ENCODE measurements around the gene ALX3.

Gene ALX3

DNA sequence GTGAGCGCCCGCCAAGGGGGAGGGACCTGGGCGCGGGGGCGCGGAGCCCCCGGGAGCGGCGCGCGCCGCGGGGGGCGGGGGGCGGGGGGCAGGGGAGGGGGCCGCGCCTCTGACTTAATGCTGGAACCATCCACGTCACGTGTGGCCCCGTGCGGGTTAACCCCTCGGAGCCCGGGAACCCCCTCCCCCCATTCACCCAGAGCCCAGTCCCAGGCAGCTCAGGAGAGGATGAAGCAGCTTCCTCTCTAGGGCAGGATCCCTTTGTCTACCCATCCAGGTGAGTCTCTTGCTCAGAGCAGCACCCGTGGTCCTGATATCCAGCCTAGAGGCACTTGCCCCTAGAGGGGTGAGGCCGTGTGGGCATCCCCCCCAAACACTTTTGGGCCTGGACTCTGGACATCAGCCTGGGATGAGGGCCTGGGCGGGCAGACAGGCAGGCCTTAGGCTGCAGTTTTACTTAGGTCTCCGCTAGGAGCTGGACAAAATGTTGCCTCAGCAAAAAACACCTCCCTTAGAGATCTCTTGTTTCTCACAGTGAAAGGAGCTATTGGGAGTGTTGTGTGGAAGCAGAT, at the start of gene ALX3:
Gene ALX3, minus strand, starts transcription at position 2 of the 572 bp plus-strand sequence. CDS start 60 bp downstream, outside the sequence.
- H3K4me3 ChIP-seq (ENCODE audit: low read depth, low read length): no peak within 1 kb of the TSS
- TF ChIP-seq, protein P1, sequence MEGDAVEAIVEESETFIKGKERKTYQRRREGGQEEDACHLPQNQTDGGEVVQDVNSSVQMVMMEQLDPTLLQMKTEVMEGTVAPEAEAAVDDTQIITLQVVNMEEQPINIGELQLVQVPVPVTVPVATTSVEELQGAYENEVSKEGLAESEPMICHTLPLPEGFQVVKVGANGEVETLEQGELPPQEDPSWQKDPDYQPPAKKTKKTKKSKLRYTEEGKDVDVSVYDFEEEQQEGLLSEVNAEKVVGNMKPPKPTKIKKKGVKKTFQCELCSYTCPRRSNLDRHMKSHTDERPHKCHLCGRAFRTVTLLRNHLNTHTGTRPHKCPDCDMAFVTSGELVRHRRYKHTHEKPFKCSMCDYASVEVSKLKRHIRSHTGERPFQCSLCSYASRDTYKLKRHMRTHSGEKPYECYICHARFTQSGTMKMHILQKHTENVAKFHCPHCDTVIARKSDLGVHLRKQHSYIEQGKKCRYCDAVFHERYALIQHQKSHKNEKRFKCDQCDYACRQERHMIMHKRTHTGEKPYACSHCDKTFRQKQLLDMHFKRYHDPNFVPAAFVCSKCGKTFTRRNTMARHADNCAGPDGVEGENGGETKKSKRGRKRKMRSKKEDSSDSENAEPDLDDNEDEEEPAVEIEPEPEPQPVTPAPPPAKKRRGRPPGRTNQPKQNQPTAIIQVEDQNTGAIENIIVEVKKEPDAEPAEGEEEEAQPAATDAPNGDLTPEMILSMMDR (IDR thresholded peaks at IDR 0.05; ENCODE audit: borderline replicate concordance, insufficient read depth, low read depth, low read length): no peak

GRCh38 chr1:110119843-110120242, 49.4 kb upstream of the ALX3 start:
- H3K4me3 ChIP-seq (ENCODE audit: low read depth, low read length): no peak overlapping the region
- TF ChIP-seq, protein P1 (IDR thresholded peaks at IDR 0.05; ENCODE audit: borderline replicate concordance, insufficient read depth, low read depth, low read length): no peak

DNA sequence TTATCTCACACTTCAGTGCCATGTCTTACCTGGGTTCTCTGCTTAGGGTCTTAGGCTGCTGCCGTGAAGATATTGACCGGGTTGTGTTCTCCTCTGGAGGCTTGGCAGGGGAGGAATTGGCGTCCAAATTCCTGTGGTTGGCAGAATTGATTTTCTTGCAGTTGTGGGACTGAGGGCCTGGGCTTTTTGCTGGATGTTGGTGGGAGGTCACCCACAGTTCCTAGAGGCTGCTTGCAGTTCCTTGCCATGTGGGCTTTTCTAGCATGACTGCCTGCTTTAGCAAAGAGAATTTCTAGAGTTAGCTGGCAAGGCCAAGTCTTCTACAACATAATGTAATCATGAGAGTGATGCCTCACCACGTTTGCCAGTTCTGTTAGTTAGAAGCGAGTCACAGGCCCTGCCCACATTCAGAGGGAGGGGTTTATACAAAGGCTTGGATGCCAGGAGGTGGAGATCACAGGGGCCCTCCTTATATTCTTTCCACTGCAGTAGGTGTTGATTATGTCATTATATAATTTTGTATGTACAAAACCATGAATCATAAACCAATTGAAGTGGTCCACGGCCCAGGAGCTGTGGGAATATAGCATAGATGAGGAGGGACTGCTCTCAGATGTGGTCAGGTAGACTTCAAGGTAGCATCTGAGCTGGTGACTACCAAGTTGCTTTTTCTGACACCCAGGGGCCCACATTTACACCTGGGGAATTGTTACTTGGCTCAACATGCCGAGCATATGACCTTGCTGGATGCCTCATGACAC, 48.3 kb upstream of the ALX3 start:
- no peak overlapping the region for H3K4me3 ChIP-seq (ENCODE audit: low read depth, low read length)
- TF ChIP-seq, protein P1 (IDR thresholded peaks at IDR 0.05; ENCODE audit: borderline replicate concordance, insufficient read depth, low read depth, low read length): no peak

GRCh38 chr1:110114784-110115183, 44.3 kb upstream of the ALX3 start:
- no peak overlapping the region for H3K4me3 ChIP-seq (ENCODE audit: low read depth, low read length)
- TF ChIP-seq, protein P1 (IDR thresholded peaks at IDR 0.05; ENCODE audit: borderline replicate concordance, insufficient read depth, low read depth, low read length): no peak

GRCh38 chr1:110114173-110114572, 43.7 kb upstream of the ALX3 start:
- TF ChIP-seq, protein P1 (IDR thresholded peaks at IDR 0.05; ENCODE audit: borderline replicate concordance, insufficient read depth, low read depth, low read length): no peak
- H3K4me3 ChIP-seq (ENCODE audit: low read depth, low read length): no peak overlapping the region

GRCh38 chr1:110113551-110113950, 43.1 kb upstream of the ALX3 start:
- H3K4me3 ChIP-seq (ENCODE audit: low read depth, low read length): no peak overlapping the region
- TF ChIP-seq, protein P1 (IDR thresholded peaks at IDR 0.05; ENCODE audit: borderline replicate concordance, insufficient read depth, low read depth, low read length): no peak

DNA sequence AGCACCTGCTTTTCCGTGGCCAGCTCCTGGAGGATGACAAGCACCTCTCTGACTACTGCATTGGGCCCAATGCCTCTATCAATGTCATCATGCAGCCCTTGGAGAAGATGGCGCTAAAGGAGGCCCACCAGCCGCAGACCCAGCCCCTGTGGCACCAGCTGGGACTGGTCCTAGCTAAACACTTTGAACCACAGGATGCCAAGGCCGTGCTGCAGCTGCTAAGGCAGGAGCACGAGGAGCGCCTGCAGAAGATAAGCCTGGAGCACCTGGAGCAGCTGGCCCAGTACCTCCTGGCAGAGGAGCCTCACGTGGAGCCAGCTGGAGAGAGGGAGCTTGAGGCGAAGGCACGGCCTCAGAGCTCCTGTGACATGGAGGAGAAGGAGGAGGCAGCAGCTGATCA, 42.2 kb upstream of the ALX3 start:
- TF ChIP-seq, protein P1 (IDR thresholded peaks at IDR 0.05; ENCODE audit: borderline replicate concordance, insufficient read depth, low read depth, low read length): no peak

More for the DNA sequence above, 42.2 kb upstream of the ALX3 start:
- no peak overlapping the region for H3K4me3 ChIP-seq (ENCODE audit: low read depth, low read length)

Data from GM12875 (cell line).